Measurements from ENCODE around the gene IQCM. TPM values are rescaled to one million over a fixed set of nuclear protein-coding genes. Genes with fewer than 3 reads are reported as not detected.

Gene IQCM
- total RNA-seq, 1 donor from 2014 or later: not detected

DNA sequence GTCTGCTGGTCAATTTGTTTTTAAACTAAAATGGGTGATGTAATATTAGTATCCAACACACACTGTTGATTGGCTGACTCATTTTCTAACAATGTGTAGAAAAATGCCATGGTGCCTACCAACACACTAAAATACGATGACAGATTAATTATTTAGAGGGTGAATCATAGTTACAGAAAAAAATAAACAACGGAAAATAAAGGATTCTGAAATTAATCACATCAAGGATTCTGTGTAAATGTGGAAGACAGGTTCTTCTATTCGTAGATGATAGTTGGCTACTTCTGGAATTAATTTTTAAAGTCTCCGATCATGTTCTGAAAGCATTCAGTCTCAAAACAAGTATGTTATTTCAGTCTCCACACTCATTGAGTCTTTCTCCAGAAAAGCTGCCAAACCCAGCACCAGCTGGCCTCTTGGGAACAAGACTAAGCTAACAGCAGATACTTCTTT, 8.2 kb upstream of the IQCM start:
- Mint-ChIP-seq H3K36me3 (ENCODE audit: unreplicated experiment) (no peaks in the 10 kb centered on the region), H3K9me3 (ENCODE audit: unreplicated experiment) (no peaks in the 10 kb centered on the region), H3K4me1 (ENCODE audit: unreplicated experiment) (peaks cover 11% of the 10 kb centered on the region), H3K27ac (ENCODE audit: unreplicated experiment) (peak overlapping the region; percentile 79), H3K27me3 (ENCODE audit: unreplicated experiment) (peaks cover 11% of the 10 kb centered on the region), H3K4me3 (ENCODE audit: unreplicated experiment) (peak overlapping the region; percentile 53)
- no peak for DNase-seq (ENCODE audit: extremely low spot score, unreplicated experiment)
- TF ChIP-seq CTCF (IDR thresholded peaks at IDR 0.05): no peak

- Mint-ChIP-seq H3K27me3 (ENCODE audit: unreplicated experiment) (peaks cover 69% of the 10 kb centered on the region), H3K4me1 (ENCODE audit: unreplicated experiment) (no peaks in the 10 kb centered on the region), H3K4me3 (ENCODE audit: unreplicated experiment) (no peak overlapping the region), H3K36me3 (ENCODE audit: unreplicated experiment) (no peaks in the 10 kb centered on the region), H3K27ac (ENCODE audit: unreplicated experiment) (no peak overlapping the region), H3K9me3 (ENCODE audit: unreplicated experiment) (peaks cover 7% of the 10 kb centered on the region)
- no peak for TF ChIP-seq CTCF (IDR thresholded peaks at IDR 0.05)
- no peak for DNase-seq (ENCODE audit: extremely low spot score, unreplicated experiment)
Observed at GRCh38 chr4:149801416-149801815, 14.2 kb downstream of the IQCM start.

GRCh38 chr4:149799546-149799945, 16.1 kb downstream of the IQCM start:
- Mint-ChIP-seq H3K27ac (ENCODE audit: unreplicated experiment) (no peak overlapping the region), H3K36me3 (ENCODE audit: unreplicated experiment) (no peaks in the 10 kb centered on the region), H3K27me3 (ENCODE audit: unreplicated experiment) (peaks cover 65% of the 10 kb centered on the region), H3K9me3 (ENCODE audit: unreplicated experiment) (peaks cover 7% of the 10 kb centered on the region), H3K4me1 (ENCODE audit: unreplicated experiment) (no peaks in the 10 kb centered on the region), H3K4me3 (ENCODE audit: unreplicated experiment) (no peak overlapping the region)
- DNase-seq (ENCODE audit: extremely low spot score, unreplicated experiment): no peak
- no peak for TF ChIP-seq CTCF (IDR thresholded peaks at IDR 0.05)

GRCh38 chr4:149796381-149796780, 19.3 kb downstream of the IQCM start:
- Mint-ChIP-seq H3K9me3 (ENCODE audit: unreplicated experiment) (no peaks in the 10 kb centered on the region), H3K36me3 (ENCODE audit: unreplicated experiment) (no peaks in the 10 kb centered on the region), H3K27ac (ENCODE audit: unreplicated experiment) (no peak overlapping the region), H3K4me3 (ENCODE audit: unreplicated experiment) (no peak overlapping the region), H3K4me1 (ENCODE audit: unreplicated experiment) (no peaks in the 10 kb centered on the region), H3K27me3 (ENCODE audit: unreplicated experiment) (peaks cover 72% of the 10 kb centered on the region)
- DNase-seq (ENCODE audit: extremely low spot score, unreplicated experiment): no peak
- no peak for TF ChIP-seq CTCF (IDR thresholded peaks at IDR 0.05)

DNA sequence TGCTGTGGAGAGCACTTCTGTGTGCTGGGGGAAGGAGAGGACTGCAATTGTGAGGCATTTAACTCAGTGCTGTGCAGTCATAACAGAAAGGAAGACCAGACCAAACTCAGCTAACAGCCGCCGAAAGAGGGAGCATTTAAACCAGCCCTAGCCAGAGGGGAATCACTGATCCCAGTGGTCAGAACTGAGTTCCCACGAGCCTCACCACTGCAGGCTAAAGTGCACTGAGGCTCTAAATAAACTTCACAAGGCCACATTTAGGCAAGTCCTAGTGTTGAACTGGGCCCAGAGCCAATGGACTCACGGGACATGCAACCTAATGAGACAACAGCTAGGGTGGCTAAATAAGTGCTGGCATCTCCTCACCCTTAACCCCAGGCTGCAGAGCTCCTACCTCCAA, 20.4 kb downstream of the IQCM start:
- no peaks in the 10 kb centered on the region for H3K36me3 Mint-ChIP-seq (ENCODE audit: unreplicated experiment)
- peaks cover 67% of the 10 kb centered on the region for H3K27me3 Mint-ChIP-seq (ENCODE audit: unreplicated experiment)
- no peaks in the 10 kb centered on the region for H3K9me3 Mint-ChIP-seq (ENCODE audit: unreplicated experiment)
- no peak for DNase-seq (ENCODE audit: extremely low spot score, unreplicated experiment)
- no peak for TF ChIP-seq CTCF (IDR thresholded peaks at IDR 0.05)
- no peak overlapping the region for H3K4me3 Mint-ChIP-seq (ENCODE audit: unreplicated experiment)
- H3K4me1 Mint-ChIP-seq (ENCODE audit: unreplicated experiment): no peaks in the 10 kb centered on the region
- no peak overlapping the region for H3K27ac Mint-ChIP-seq (ENCODE audit: unreplicated experiment)

Data from osteocyte (in vitro differentiated cells).